Right ventricle myocardium superior (tissue), 1 donor: ENCODE data around the gene PLLP. TPM values are rescaled to one million over a fixed set of nuclear protein-coding genes. Genes with fewer than 3 reads are reported as not detected.

Experiments
- ATAC-seq: fragments of 200-7000 bp; cut with Tn5 transposase; one replicate; pipeline ENCODE4 v1.9.1; 2020; ENCODE audit warnings: mild to moderate bottlenecking; ENCODE audit not compliant: poor library complexity
- DNase-seq: peaks from one replicate; pipeline ENCODE4 v3.0.0-alpha.2; 2020
- intact Hi-C: fragments of 100-400 bp; cut with DNase I; formaldehyde crosslinking; loops from one replicate; pipeline ENCODE4 v1.11.2; 2022
- total RNA-seq: library from RNA; stranded (reverse); fragmentation: NEBNext Ultra II Directional; extraction: Animal tissue kit (Norgen Biotek cat#: 25700); gene quantifications from one replicate; pipeline ENCODE4 v1.2.1, GENCODE V29; 2021
- donor health status: DM: no; HTN: yes; CAD: no; lungs with severe emphysema.

PLLP gene
- total RNA-seq, 1 donor from 2014 or later, result 3.2 TPM

DNA sequence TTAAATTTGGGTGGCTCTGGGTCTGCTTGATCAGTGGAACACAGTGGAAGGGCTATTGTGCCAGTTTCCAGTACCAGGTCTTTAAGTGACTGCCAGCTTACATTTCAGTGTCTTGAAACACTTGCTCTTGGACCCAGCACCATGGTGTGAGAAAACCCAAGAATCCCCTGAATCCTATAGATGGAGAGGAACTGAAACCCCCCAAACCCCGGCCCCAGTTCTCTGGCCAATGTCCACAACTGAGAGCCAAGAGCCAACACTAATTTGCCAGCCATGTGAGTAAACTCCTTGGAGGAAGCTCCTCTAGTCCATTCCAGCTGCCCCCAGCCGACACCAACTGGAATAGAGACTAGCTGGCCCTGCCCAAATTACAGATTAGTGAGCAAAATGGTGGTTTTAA is 41.8 kb downstream of the PLLP start:
- intact Hi-C loops, result no loop called here
- no peak for DNase-seq

DNA sequence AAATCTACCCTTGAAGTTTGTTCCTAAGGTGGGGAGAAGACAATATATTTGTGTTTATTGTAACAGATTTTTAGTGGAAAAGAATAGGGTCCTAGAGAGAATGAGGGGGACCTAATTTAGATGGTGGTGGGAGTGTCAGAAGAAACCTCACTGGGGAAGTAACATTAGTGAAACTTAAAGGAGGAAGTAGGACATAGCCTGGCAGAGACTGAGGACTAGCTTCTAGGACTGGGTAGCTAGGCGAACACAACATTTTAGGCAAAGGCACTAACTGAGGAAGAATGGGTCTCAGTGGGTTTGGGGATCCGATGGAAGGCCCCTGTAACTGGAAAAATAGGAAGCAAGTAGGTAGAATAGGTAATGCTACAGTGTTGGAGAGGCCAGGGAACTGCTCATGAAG is 43.6 kb downstream of the PLLP start:
- intact Hi-C loops, result no loop called here
- ATAC-seq (no peak), DNase-seq (no peak)

More for the DNA sequence above, 41.8 kb downstream of the PLLP start:
- ATAC-seq, result no peak

DNA sequence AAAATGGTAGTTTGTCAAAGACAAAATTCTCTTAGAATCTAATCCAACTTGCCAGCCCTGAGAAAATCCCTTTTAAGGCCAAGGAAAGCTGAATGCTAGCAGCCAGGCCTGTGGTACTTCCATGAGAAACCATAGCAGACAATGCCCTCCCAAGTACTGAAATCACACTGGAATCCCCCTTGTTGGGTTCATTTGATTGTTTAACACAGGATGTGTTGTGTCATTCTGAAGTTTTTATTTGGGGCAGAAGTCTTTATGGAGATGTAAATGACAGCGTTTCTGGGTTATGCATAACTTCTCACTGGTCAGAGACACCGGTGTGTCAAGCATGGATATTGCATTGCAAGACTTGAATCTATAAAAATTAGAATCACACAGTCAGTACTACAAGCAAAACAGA is 45.4 kb downstream of the PLLP start:
- intact Hi-C loops, result no loop called here
- DNase-seq (no peak), ATAC-seq (no peak)

DNA sequence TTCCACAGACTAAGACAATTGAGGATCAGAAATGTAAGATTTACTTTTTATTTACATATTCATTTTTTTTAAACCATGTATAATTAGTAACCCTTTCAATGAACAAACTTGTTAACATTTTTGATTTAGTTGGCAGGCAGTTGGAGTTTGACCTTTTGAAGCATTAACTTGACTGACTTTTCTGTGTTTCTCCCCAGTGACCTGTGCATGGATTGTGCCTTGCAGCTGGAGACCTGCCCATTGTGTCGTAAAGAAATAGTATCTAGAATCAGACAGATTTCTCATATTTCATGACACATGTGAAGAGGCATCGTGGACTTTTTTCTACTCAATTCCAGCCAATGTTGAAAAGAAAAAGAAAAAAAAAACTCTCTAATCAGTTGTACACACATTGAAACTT is 45.8 kb downstream of the PLLP start:
- intact Hi-C loops, result no loop called here
- DNase-seq (no peak), ATAC-seq (no peak)

DNA sequence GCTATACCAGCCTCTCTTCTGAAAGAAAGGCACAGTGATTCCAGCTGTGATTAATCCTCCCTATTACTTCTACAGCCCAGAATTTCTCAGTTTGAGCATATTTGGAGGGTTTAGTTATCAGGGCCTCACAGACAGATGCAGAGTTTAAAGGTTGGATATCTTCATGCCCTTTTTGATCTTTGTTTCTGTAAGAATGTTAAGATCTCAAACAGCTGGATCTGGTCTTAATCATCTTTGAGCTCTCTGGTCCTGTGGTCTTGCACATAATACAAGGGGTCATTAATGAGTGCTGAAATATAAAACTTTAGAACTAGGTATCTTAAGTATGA is 48.5 kb downstream of the PLLP start:
- intact Hi-C loops, result no loop called here
- DNase-seq (no peak), ATAC-seq (no peak)

DNA sequence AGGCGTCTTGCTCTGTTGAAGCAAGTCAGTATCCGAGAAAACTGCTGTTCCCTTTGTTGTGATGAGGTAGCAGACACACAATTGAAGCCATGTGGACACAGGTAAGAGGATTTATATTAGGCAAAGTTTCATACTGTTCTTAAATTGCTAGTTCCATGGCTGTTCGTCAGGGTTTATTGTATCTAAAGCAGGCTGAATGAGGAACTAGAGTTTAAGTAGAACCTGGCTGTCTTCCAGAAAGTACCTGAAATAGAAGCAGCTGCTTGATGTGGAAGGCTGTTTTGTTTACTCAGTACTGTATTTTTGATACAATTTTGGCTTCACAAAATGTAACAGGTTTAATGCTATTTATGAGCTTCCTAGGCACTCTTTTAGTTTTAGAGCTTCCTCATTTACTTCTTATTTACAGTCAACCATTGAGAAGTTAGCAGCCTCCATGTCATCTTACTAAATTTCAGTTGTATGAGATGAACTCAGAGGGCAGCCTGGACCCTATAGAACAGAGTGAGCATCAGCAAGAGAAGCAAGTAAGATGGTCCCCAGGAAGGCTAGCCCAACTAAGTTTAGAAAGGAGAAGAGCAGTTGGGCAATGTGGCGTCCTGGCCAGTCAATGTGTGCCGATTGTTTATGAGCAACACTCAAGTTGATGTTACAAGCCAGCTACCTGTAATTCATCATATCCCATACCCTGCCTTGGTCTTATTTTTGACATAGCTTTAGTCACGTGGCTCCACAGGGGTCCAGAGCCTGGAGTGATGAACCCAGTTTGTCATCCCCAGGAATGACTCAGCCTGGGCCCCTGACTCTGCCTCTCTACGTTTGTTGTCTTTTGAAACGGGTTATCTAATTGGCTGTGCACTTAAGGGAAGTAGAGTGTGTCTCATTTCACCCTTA is 49.1 kb downstream of the PLLP start:
- peak; percentile 59 for ATAC-seq
- intact Hi-C loops, result no loop called here
- DNase-seq, result no peak

DNA sequence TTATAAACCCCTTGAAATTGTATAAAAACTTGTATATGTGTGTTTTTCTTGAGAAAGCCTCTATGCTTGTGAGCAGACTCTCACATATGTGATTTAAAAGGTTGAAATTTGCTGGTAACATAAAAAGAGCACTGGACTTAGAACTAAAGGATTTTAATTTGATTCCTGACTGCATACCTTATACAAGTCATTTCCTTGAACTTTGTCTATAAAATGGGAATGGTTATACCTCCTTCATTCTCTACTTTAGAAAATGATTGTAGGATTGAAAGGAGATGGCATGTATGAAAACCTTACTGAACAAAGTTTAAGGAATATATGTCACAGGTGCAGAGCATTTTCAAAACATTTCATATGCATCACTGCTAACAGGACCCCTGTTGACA is 49.8 kb downstream of the PLLP start:
- intact Hi-C loops, result no loop called here
- DNase-seq (no peak), ATAC-seq (no peak)

DNA sequence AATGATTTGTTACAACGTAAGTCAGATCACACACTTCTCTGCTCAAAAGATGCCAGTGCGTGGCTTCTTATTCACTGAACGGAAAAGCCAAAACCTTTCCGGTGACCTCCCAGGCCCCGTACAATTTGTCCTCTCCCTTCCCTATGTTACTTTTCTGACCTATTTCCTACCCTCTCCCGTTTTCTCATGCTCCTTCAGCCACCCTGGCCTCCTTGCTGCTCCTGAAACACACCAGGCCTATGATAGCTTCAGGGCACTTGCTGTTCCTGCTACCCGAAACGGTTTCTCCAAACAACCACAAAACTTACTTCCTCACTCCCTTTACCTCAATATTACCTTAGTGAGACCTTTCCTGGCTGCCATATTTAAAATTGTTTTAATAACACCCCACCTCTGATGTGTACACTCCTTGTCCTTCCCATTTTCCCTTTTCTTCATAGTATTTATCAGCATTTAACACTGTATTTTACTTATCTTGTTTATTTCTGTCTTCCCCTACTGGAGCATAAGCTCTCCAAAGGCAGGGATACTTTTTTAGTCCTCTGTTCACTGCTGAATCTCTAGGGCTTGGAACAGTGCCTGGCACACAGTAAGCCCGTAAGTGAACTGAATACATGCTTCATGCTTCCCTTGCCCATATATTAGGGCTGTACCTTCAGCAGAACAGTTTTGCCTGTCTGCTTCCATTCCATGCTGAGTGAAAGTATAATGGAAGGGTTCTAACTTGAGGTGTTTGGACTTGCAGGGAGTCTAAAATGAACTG is 50.3 kb downstream of the PLLP start:
- DNase-seq, result no peak
- intact Hi-C loops, result no loop called here
- peak; percentile 91 for ATAC-seq

DNA sequence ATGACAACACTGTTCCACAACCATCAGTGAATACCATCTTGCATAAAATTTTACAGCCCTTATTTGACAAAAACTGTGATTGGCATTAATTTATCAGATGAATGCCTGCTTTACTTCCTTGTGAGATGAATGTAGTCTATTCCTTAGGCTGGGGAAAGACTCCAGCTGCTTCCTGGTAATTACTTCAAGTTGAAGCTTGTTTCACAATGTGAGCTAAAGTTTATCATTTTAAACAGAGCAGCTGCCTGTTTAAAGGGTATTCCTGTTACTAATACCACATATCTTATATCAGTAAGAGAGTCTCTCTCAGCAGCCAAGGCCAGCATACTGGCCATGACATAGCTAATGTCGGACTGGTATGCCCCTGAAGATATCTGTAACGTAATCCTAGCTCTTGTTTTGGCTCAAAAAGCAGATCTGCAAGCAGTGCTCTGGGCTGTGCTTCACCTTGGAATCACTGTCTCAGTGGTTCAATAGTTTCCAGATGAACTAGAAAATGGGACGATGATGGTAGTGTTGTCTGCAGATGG is 52.6 kb downstream of the PLLP start:
- no peak for ATAC-seq
- DNase-seq, result no peak
- intact Hi-C loops, result no loop called here

DNA sequence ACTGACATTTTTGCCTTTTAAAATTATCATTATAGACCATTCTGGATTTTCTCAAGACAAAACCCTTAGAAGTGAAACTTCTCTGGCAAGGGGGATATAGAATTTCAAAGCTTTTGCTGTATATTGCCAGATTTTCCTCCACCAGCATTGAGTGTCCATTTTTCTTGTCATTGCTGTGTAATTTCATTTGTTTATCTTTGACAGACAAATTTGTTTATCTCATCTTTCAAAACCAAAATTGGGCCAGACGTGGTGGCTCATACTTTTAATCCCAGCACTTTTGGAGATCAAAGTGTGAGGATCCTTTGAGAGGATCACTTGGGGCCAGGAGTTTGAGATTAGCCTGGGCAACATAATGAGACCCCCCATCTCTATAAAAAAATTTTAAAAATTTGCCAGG is 55.4 kb downstream of the PLLP start:
- intact Hi-C loops, result no loop called here
- DNase-seq (no peak), ATAC-seq (no peak)

DNA sequence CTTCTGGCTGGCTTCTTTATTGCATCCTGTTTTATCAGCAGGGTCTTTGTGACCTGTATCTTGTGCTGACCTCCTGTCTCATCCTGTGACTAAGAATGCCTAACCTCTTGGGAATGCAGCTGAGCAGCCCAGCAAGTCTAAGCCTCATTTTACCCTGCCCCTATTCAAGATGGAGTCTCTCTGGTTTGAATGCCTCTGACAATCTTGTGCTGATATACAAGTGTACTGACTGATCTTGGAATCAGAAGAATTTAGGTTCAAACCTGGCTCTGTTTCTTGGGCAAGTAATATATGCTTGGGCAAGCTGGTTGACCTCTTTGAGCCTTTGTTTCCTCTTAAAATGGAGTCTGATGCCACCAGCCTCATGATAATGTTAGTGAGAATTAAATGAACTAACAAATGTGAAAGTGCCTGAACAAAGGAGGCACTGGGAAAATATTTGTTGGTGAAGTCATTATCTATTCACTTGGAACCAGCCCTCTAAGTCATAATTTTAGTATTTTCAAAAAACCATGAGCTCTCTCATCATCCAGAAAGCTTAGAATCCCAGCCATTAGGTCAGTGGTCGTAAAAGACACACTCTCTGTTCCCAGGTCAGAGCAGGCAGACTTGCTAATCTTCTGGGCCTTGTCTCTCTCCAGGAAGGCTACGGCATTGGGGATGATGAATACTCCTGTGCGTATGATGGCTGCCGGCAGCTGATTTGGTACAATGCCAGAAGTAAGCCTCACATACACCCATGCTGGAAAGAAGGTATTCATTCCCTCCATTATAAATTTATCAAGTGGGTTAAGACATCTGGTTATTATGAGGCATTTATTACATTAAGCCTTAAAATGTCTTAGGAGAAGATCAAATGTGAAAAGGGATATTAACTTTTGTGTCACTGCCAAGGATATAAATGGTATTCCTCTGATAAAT is 57.5 kb downstream of the PLLP start:
- ATAC-seq, result no peak
- DNase-seq, result no peak
- intact Hi-C loops, result no loop called here

DNA sequence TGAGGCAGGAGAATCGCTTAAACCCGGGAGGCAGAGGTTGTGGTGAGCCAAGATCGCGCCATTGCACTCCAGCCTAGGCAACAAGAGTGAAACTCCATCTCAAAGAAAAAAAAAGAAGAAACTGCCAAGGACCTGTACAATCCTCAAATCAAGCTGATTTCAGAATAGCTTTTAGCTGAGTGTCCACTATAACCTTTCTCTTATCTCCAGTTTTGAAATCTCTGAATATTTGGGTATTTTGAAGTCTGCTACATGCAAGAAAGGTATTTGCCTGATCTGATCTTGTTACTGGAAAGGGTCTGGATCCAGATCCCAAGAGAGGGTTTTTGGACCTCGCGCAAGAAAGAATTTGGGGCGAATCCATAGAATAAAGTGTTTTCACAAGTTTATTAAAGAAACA is 58.5 kb downstream of the PLLP start:
- DNase-seq (no peak), ATAC-seq (no peak)
- intact Hi-C loops, result no loop called here

DNA sequence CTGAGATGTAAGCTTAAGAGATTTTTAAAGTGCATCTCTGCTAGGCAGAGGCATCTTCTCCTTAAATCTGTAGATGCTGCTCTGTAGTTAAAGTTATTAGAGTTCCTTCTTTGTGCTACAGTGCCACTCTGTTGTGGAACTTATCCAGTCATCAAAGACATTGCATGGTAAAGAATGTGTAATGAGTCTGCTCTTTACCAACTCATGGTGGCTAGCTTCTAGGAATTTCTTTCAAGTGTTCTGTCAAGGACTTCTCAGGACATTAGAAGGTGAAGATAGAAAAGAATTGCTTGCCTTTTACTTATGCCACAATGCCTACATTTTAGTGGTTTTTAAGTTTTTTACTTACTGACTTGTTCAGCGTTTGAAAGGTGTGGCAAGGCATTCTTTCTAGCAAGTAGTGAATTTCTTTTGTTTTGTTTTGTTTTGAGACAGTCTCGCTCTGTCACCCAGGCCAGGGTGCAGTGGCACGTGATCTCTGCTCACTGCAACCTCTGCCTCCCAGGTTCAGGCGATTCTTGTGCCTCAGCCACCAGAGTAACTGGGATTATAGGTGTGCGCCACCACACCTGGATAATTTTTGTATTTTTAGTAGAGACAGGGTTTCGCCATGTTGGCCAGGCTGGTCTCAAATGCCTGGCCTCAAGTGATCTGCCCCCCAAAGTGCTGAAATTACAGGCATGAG is 59.7 kb downstream of the PLLP start:
- intact Hi-C loops, result no loop called here
- ATAC-seq (no peak), DNase-seq (no peak)

DNA sequence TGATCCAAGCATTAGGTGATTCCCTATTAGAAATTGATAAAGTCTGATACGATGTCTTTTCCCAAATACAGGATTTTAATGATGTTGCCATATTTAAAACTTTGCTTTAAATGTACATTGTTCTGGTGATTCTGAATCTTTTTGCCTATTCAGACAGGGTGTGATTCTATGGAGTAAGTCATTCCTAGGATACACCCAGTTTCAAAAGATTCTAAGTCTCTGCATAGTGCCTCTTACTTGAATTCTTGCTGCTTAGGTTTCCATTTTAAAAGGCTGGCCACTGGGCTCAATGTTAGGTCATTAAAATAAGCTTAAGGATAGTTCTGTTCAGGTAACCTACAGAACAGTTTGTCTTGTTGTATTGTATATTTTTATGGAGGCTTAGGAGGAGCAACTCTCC is 61.4 kb downstream of the PLLP start:
- intact Hi-C loops, result no loop called here
- ATAC-seq (no peak), DNase-seq (no peak)

DNA sequence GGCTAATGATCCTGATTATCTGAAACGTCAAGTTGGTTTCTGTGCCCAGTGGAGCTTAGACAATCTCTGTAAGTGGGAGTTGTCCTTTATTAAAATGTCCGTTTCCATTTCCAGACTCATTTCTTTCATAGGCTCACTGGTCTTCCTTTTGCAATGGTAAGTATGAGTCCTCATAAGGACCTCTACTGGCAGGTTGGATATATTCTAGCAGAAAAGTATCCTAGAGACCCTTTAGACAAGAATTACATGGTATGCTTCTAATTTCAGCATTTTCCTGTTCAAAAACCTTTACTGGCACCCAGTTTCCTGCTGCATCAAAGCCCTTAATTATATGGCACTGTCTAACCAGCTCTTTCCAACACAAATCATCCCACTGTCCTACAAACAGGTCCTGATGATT is 67.5 kb downstream of the PLLP start:
- ATAC-seq (no peak), DNase-seq (no peak)
- intact Hi-C loops, result no loop called here

DNA sequence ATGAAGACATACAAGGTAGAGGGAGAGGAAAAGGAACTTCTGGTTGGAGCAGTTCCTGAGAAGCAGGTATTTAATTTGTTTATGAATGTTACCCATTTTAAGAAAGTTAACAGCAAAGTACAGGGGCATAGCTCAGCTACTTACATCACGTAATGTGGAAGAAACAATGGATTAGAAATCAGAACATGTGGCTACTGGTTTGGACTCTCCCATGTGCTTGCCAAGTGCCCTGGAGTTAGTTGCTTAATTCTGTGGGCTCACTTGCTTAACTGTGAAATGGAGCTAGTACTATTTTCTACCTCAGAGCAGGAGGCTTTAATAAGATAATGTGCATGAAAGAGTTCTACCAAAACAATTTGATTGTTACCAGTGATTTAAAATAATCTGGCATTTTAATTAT is 71.0 kb downstream of the PLLP start:
- ATAC-seq (no peak), DNase-seq (no peak)
- intact Hi-C loops, result no loop called here

DNA sequence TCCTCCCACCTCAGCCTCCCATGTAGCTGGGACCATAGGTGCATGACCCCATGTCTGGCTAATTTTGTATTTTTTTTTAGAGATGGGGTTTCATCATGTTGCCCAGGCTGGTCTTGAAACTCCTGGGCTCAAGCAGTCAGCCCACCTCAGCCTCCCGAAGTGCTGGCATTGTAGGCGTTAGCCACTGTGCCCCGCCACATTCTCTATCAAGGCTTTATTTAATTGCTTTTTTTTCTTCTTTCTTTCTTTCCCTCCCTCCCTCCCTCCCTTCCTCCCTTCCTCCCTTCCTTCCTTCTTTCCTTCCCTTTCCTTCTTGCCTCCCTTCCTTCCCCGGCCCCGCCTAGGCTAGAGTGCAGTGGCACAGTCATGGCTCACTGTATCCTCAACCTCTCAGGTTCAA is 74.7 kb downstream of the PLLP start:
- DNase-seq, result no peak
- intact Hi-C loops, result no loop called here
- no peak for ATAC-seq

DNA sequence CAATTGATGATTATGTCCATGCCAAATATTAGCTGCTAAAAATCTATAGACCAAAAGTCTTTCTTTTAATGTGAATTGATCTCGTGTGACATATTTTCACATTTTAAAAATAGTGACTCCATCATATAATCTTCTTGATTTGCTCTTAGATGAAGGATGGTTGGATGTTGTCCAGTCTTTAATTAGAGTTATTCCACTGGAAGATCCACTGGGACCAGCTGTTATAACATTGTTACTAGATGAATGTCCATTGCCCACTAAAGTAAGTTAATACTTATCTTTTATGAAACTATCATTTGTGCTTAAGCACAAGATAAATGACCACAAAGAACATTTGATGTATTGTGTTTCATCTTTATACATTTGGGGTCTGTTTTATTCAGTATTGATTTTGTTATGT is 75.5 kb downstream of the PLLP start:
- no peak for ATAC-seq
- intact Hi-C loops, result no loop called here

More for the DNA sequence above, 75.5 kb downstream of the PLLP start:
- DNase-seq, result no peak
